ENCODE data around the gene SMAD4.
"Not testable (repeated sequence)": the region's sequence is repeated elsewhere in the genome, so short reads cannot be mapped to it uniquely, and the experiment has no call there.

SMAD4 gene

GRCh38 chr18:51029694-51030536 is at the start of gene SMAD4:
Gene SMAD4, plus strand, starts transcription at chr18:51030213. Its CDS starts 16,834 bp downstream, at chr18:51047047.
- DNase-seq (ENCODE audit: low read depth) = peak; percentile 90

- DNase-seq (ENCODE audit: low read depth) = no peak
Observed at GRCh38 chr18:50981381-50981780, 48.6 kb upstream of the SMAD4 start.

GRCh38 chr18:50982086-50982801 is 47.8 kb upstream of the SMAD4 start:
- DNase-seq (ENCODE audit: low read depth) = no peak

- DNase-seq (ENCODE audit: low read depth) = no peak
Observed at GRCh38 chr18:50982802-50983179, 47.2 kb upstream of the SMAD4 start.

GRCh38 chr18:50986360-50987087 is 43.5 kb upstream of the SMAD4 start:
- no peak for DNase-seq (ENCODE audit: low read depth)

GRCh38 chr18:50987261-50987660 is 42.8 kb upstream of the SMAD4 start:
- no peak for DNase-seq (ENCODE audit: low read depth)

GRCh38 chr18:50989711-50990110 is 40.3 kb upstream of the SMAD4 start:
- no peak for DNase-seq (ENCODE audit: low read depth)

- DNase-seq (ENCODE audit: low read depth) = no peak
Observed at GRCh38 chr18:50992351-50992762, 37.7 kb upstream of the SMAD4 start.

GRCh38 chr18:50994031-50994430 is 36.0 kb upstream of the SMAD4 start:
- no peak for DNase-seq (ENCODE audit: low read depth)

GRCh38 chr18:51003174-51003573 is 26.8 kb upstream of the SMAD4 start:
- not testable (repeated sequence) for DNase-seq (ENCODE audit: low read depth)

- no peak for DNase-seq (ENCODE audit: low read depth)
Observed at GRCh38 chr18:51006061-51006818, 23.8 kb upstream of the SMAD4 start.

GRCh38 chr18:51006948-51007789 is 22.8 kb upstream of the SMAD4 start:
- no peak for DNase-seq (ENCODE audit: low read depth)

- DNase-seq (ENCODE audit: low read depth) = no peak
Observed at GRCh38 chr18:51007790-51008139, 22.2 kb upstream of the SMAD4 start.

GRCh38 chr18:51009072-51009471 is 20.9 kb upstream of the SMAD4 start:
- DNase-seq (ENCODE audit: low read depth) = no peak

- no peak for DNase-seq (ENCODE audit: low read depth)
Observed at GRCh38 chr18:51010218-51010617, 19.8 kb upstream of the SMAD4 start.

GRCh38 chr18:51011709-51012108 is 18.3 kb upstream of the SMAD4 start:
- no peak for DNase-seq (ENCODE audit: low read depth)

GRCh38 chr18:51012441-51012840 is 17.6 kb upstream of the SMAD4 start:
- DNase-seq (ENCODE audit: low read depth) = no peak

- DNase-seq (ENCODE audit: low read depth) = no peak
Observed at GRCh38 chr18:51013259-51013658, 16.8 kb upstream of the SMAD4 start.

GRCh38 chr18:51017140-51017879 is 12.7 kb upstream of the SMAD4 start:
- no peak for DNase-seq (ENCODE audit: low read depth)

- DNase-seq (ENCODE audit: low read depth) = no peak
Observed at GRCh38 chr18:51020536-51020935, 9.5 kb upstream of the SMAD4 start.

All from stromal cell of bone marrow (primary cell).